RWPE2 (cell line): Measurements from ENCODE around the gene MCC.
A peak's percentile ranks its signal among the peaks of the same experiment; 100 is the strongest.
"Not testable (repeated sequence)": the region's sequence is repeated elsewhere in the genome, so short reads cannot be mapped to it uniquely, and the experiment has no call there.

Experiments used
- ATAC-seq: fragments of 200-7000 bp; cut with Tn5 transposase; 3 replicates; pipeline ENCODE4 v1.9.1; 2021; ENCODE audit warnings: low read depth
- DNase-seq: peaks from one replicate; pipeline ENCODE4 v3.0.0-alpha.2; 2020; ENCODE audit warnings: low spot score
- H3K27ac ChIP-seq: fragments of 450-650 bp; 2 replicates; pipeline ENCODE4 v1.5.1; 2017; ENCODE audit warnings: mild to moderate bottlenecking; ENCODE audit not compliant: poor library complexity, severe bottlenecking
- H3K27me3 ChIP-seq: fragments of 250-450 bp; sonication (Bioruptor Pico); 2 replicates; pipeline ENCODE4 v1.5.1; 2021; ENCODE audit warnings: mild to moderate bottlenecking, moderate library complexity; ENCODE audit not compliant: insufficient read depth, poor library complexity, severe bottlenecking
- H3K36me3 ChIP-seq: fragments of 250-450 bp; sonication (Bioruptor Pico); 2 replicates; pipeline ENCODE4 v1.5.1; 2020; ENCODE audit warnings: low read depth, mild to moderate bottlenecking, moderate library complexity
- H3K4me1 ChIP-seq: fragments of 250-450 bp; sonication (Bioruptor Pico); 2 replicates; pipeline ENCODE4 v1.5.1; 2021; ENCODE audit warnings: mild to moderate bottlenecking, moderate library complexity; ENCODE audit not compliant: insufficient read depth, poor library complexity, severe bottlenecking
- H3K4me3 ChIP-seq: fragments of 250-450 bp; sonication (Bioruptor Pico); 2 replicates; pipeline ENCODE4 v1.5.1; 2021; ENCODE audit warnings: mild to moderate bottlenecking, moderate library complexity; ENCODE audit not compliant: severe bottlenecking
- H3K9me3 ChIP-seq: fragments of 250-450 bp; sonication (Bioruptor Pico); 2 replicates; pipeline ENCODE4 v1.5.1; 2021; ENCODE audit warnings: mild to moderate bottlenecking, moderate library complexity; ENCODE audit not compliant: severe bottlenecking
- TF ChIP-seq, protein P1 (sequence below): fragments of 450-650 bp; IDR thresholded peaks from one replicate; pipeline ENCODE4 v1.5.1; 2017; ENCODE audit warnings: mild to moderate bottlenecking, moderate library complexity; ENCODE audit not compliant: poor library complexity, severe bottlenecking

Gene MCC

GRCh38 chr5:113474100-113474728 is 14.0 kb downstream of the MCC start:
- Histone ChIP-seq H3K27me3 (no peaks in the 10 kb centered on the region), H3K27ac (no peak overlapping the region), H3K4me3 (no peak overlapping the region), H3K4me1 (no peaks in the 10 kb centered on the region), H3K9me3 (no peaks in the 10 kb centered on the region), H3K36me3 (no peaks in the 10 kb centered on the region)
- DNase-seq (no peak), ATAC-seq (peak; percentile 38; the same call in 2 of the 3 replicates)
- TF ChIP-seq, protein P1, sequence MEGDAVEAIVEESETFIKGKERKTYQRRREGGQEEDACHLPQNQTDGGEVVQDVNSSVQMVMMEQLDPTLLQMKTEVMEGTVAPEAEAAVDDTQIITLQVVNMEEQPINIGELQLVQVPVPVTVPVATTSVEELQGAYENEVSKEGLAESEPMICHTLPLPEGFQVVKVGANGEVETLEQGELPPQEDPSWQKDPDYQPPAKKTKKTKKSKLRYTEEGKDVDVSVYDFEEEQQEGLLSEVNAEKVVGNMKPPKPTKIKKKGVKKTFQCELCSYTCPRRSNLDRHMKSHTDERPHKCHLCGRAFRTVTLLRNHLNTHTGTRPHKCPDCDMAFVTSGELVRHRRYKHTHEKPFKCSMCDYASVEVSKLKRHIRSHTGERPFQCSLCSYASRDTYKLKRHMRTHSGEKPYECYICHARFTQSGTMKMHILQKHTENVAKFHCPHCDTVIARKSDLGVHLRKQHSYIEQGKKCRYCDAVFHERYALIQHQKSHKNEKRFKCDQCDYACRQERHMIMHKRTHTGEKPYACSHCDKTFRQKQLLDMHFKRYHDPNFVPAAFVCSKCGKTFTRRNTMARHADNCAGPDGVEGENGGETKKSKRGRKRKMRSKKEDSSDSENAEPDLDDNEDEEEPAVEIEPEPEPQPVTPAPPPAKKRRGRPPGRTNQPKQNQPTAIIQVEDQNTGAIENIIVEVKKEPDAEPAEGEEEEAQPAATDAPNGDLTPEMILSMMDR: no peak

DNA sequence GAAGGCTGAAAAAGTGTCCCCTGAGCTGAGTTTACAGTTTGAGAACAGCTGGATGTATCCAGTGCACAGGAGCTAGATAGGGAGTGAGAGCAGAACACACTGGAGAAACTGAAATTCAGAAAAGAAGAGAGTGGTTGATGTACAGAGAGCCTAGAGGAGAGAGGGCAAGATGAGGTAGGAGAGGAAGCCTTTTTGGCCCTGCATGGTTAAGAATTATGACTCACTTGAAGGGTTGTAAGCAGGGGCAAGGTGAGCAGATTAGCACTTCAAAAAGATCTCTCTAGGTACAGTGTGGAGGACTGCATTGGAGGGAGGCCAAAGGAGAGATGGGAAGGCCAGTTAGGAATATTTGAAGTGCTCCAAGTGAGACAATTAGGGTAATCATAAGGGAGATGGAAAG is 25.2 kb downstream of the MCC start:
- DNase-seq (no peak), ATAC-seq (0 out of 3 replicates have a peak, but pooled peaks have one; percentile 29)
- Histone ChIP-seq H3K27ac (no peak overlapping the region), H3K27me3 (no peaks in the 10 kb centered on the region), H3K9me3 (no peaks in the 10 kb centered on the region), H3K36me3 (no peaks in the 10 kb centered on the region), H3K4me1 (no peaks in the 10 kb centered on the region), H3K4me3 (no peak overlapping the region)
- TF ChIP-seq, protein P1: no peak

GRCh38 chr5:113457106-113457505 is 31.1 kb downstream of the MCC start:
- not testable (repeated sequence) for H3K27ac ChIP-seq, DNase-seq, H3K27me3 ChIP-seq, H3K36me3 ChIP-seq, H3K4me1 ChIP-seq, H3K4me3 ChIP-seq, ATAC-seq, H3K9me3 ChIP-seq

GRCh38 chr5:113452941-113453340 is 35.3 kb downstream of the MCC start:
- H3K4me3 ChIP-seq: no peak overlapping the region
- TF ChIP-seq, protein P1: no peak
- H3K4me1 ChIP-seq: no peaks in the 10 kb centered on the region
- DNase-seq (no peak), ATAC-seq (no peak)
- no peaks in the 10 kb centered on the region for H3K36me3 ChIP-seq
- H3K27ac ChIP-seq: no peak overlapping the region
- no peaks in the 10 kb centered on the region for H3K27me3 ChIP-seq
- H3K9me3 ChIP-seq: no peaks in the 10 kb centered on the region

GRCh38 chr5:113451797-113452196 is 36.5 kb downstream of the MCC start:
- Histone ChIP-seq H3K4me1 (no peaks in the 10 kb centered on the region), H3K9me3 (no peaks in the 10 kb centered on the region), H3K4me3 (no peak overlapping the region), H3K27me3 (no peaks in the 10 kb centered on the region), H3K27ac (no peak overlapping the region), H3K36me3 (no peaks in the 10 kb centered on the region)
- TF ChIP-seq, protein P1: no peak
- ATAC-seq (no peak), DNase-seq (no peak)
